SK-N-MC (cell line): ENCODE measurements around the gene HBP1.

Experiments
- EZH2 ChIP-seq: fragments of 200-600 bp; sonication (generic); IDR thresholded peaks from one replicate; pipeline ENCODE4 v1.6.1; 2017; ENCODE audit warnings: antibody characterized with exemption
- POLR2AphosphoS5 ChIP-seq: IDR thresholded peaks from 2 replicates; pipeline ENCODE4 v1.6.1; 2012; ENCODE audit warnings: mild to moderate bottlenecking, low read depth, low read length, borderline replicate concordance

GRCh38 chr7:107128217-107128616 is 40.6 kb upstream of the HBP1 start:
- TF ChIP-seq POLR2AphosphoS5 (no peak), EZH2 (no peak)
